Urinary bladder (tissue), 4 donors: ENCODE measurements around the gene U2SURP. TPM values are rescaled to one million over a fixed set of nuclear protein-coding genes. Genes with fewer than 3 reads are reported as not detected.
"Not testable (repeated sequence)": the region's sequence is repeated elsewhere in the genome, so short reads cannot be mapped to it uniquely, and the experiment has no call there.

ENCODE experiments used
- DNase-seq: peaks from one replicate; pipeline ENCODE4 v3.0.0-alpha.2; 2015; ENCODE audit errors: extremely low spot score
- H3K27ac ChIP-seq: one replicate; pipeline ENCODE4 v1.5.1; 2013; ENCODE audit warnings: low read depth, mild to moderate bottlenecking, moderate library complexity
- H3K36me3 ChIP-seq: one replicate; pipeline ENCODE4 v1.6.1; 2013; ENCODE audit warnings: mild to moderate bottlenecking, moderate library complexity; ENCODE audit not compliant: insufficient read depth
- H3K4me1 ChIP-seq: one replicate; pipeline ENCODE4 v1.6.1; 2013; ENCODE audit warnings: mild to moderate bottlenecking, moderate library complexity; ENCODE audit not compliant: insufficient read depth
- H3K4me3 ChIP-seq: one replicate; pipeline ENCODE4 v1.5.1; 2013; ENCODE audit warnings: low read depth, low read length
- WGBS: extraction: QIAGEN DNeasy Blood & Tissue Kit; methylation state at CpG from one replicate; pipeline ENCODE4 v1.1.7; 2013; 5-methylcytosine and 5-hydroxymethylcytosine counted together
- polyA plus RNA-seq: library from polyadenylated mRNA; stranded (reverse); fragments of 200-250 nt; gene quantifications from one replicate; pipeline ENCODE4 v1.2.3, GENCODE V29; 2013
- total RNA-seq: library from RNA; depleted of rRNA; stranded (reverse); fragments of >200 nt; gene quantifications from one replicate; pipeline ENCODE4 v1.2.3, GENCODE V29; 2014
- donor health status: healthy with polysubstance abuse.
- donor health status: healthy.

The U2SURP gene
- total and polyA plus RNA-seq, 2 donors: 29.7 to 204 TPM

DNA sequence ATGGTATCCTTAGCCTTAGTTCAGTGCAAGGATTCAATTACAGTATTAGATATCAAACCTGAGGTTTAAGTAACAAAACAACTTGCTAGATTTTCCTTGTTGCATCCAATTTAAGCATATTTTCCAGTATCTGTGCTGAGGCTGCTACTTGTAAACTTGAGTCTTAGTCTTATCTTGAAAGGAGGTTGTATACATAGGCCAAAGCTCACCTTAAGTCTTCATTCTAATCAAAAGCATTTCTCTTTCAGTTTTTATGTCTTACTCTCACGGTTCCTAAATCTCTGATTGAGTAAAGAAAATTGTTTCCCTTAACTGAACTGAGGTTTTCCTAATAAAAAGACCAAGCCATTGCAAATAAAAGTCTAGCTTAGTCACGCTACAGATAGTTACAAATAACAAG is 52.6 kb downstream of the U2SURP start:
- H3K4me3 ChIP-seq: no peak overlapping the region
- no peak overlapping the region for H3K27ac ChIP-seq
- DNase-seq: no peak
- no peaks in the 10 kb centered on the region for H3K4me1 ChIP-seq
- H3K36me3 ChIP-seq: peaks cover 6% of the 10 kb centered on the region
- WGBS: 58% methylated on average over 2 of the region's 2 CpGs

DNA sequence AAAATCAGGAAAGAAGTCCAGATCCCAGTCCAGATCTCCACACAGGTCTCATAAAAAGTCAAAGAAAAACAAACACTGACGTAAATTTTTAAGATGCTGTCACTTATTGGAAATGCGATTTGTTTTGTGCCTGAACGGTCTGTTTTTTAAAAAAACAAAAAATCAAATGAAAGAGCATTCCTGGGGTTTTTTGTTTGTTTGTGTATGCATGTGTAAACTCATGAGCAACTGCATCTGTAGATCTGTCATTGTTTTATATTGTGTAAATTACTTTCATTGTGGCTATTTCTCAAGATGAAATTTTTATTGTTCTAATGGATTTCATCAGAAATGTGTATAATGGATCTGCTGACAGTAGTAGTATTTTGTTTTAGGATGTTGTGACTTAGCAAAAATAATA is 55.0 kb downstream of the U2SURP start:
- no peaks in the 10 kb centered on the region for H3K36me3 ChIP-seq
- no peak overlapping the region for H3K27ac ChIP-seq
- no peak for DNase-seq
- WGBS: 80% methylated on average over 3 of the region's 3 CpGs
- no peak overlapping the region for H3K4me3 ChIP-seq
- H3K4me1 ChIP-seq: no peaks in the 10 kb centered on the region

DNA sequence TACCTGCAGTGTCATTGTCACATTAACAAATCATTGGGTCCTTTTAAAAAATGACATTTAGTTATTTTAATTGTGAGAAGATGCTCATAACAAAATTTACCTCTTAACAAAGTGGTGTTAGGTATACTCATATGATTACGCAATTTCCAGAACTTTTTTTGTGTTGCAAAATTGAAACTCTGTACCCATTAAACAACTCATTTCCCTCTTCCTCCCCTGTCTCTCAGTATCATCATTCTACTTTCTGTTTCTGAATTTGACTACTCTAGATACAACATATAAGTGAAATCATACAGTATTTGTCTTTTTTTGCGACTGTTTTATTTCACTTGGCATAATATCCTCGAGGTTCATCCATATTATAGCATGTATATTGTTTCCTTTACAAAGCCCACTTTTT is 59.5 kb downstream of the U2SURP start:
- no peak for DNase-seq
- no peaks in the 10 kb centered on the region for H3K4me1 ChIP-seq
- H3K27ac ChIP-seq: no peak overlapping the region
- H3K4me3 ChIP-seq: no peak overlapping the region
- H3K36me3 ChIP-seq: no peaks in the 10 kb centered on the region
- WGBS: 82% methylated on average over 3 of the region's 3 CpGs

DNA sequence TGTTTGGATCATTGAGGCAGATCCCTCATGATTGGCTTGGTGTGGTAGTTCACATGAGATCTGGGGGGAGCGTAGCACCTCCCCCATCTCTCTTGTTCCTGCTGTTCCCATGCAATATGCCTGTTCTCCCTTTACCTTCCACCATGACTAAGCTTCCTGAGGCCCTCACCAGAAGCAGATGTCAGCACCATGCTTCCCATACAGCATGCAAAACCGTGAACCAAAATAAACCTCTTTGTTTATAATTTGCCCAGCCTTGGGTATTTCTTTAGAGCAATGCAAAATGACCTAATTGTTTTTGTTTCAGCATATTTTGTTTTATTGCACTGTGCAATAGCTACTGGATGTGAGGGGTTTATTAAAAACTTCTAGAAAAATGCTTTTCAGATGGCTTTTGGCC is 61.6 kb downstream of the U2SURP start:
- no peaks in the 10 kb centered on the region for H3K4me1 ChIP-seq

DNA sequence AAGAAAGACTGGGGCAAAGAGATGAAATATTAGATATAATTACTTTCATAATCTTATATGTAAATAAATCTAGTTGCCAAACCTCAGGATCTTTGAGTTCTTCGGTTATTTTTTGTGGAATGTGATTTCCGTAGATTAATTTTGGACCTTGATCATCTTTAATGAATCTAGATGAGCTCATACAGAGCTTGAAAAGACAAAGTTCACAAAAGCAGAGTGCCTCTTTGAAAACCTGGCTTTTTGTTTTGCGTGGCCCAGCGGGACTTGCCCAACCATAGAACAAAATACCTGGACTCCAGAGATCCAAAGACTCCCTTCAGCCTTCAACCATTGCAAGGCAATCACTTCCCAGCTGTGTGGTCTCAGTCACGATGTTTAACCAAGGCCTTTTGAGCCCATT is 63.4 kb downstream of the U2SURP start:
- no peak for DNase-seq
- Histone ChIP-seq H3K36me3 (no peaks in the 10 kb centered on the region), H3K4me1 (no peaks in the 10 kb centered on the region), H3K27ac (no peak overlapping the region), H3K4me3 (no peak overlapping the region)
- WGBS: 93% methylated on average over 5 of the region's 5 CpGs

More for the DNA sequence above, 61.6 kb downstream of the U2SURP start:
- no peak for DNase-seq
- Histone ChIP-seq H3K27ac (no peak overlapping the region), H3K36me3 (no peaks in the 10 kb centered on the region), H3K4me3 (no peak overlapping the region)
- 71% methylated on average over 2 of the region's 2 CpGs for WGBS

DNA sequence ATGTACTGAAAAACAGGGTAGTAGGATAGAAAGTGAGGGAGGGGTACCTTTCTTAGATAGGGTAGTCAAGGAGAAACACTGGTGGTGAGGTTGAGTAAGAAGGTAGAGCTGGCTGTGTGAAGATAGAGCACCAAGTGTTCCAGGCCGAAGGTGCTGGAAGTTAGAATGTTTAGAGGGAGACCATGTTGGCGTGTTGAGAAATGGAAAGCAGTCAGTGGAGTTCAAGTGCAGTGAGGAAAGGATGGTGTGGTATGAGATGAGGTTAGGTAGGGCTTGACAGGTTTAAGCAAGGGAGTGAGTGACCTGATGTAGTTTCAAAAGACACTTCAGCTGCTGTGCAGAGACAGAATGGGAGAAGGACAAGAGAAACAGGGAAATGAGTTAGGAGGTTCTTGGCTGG is 64.0 kb downstream of the U2SURP start:
- no peak overlapping the region for H3K4me3 ChIP-seq
- WGBS: 96% methylated on average over 2 of the region's 2 CpGs
- DNase-seq: no peak
- no peak overlapping the region for H3K27ac ChIP-seq
- H3K4me1 ChIP-seq: no peaks in the 10 kb centered on the region
- H3K36me3 ChIP-seq: no peaks in the 10 kb centered on the region

DNA sequence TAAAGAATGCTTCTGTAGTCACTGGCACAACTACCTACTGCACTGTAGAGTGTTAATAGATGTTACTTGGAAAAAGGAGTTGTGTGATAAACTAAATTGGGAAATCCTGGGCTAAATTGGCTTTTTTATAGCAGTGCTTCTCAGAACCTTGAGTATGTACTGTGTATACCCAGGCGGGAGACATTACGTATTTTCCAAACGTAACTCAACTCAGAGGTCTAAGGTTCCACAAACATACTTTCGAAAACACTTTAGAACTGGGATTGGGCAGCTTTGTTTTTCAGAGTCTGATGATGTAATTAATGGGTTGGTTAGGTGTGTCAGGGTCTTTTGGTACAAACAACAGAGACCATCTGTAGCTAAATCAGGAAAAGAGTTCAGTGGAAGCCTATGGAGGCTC is 64.7 kb downstream of the U2SURP start:
- no peaks in the 10 kb centered on the region for H3K36me3 ChIP-seq
- no peak overlapping the region for H3K4me3 ChIP-seq
- no peak overlapping the region for H3K27ac ChIP-seq
- no peak for DNase-seq
- no peaks in the 10 kb centered on the region for H3K4me1 ChIP-seq
- WGBS: 58% methylated on average over 4 of the region's 4 CpGs

DNA sequence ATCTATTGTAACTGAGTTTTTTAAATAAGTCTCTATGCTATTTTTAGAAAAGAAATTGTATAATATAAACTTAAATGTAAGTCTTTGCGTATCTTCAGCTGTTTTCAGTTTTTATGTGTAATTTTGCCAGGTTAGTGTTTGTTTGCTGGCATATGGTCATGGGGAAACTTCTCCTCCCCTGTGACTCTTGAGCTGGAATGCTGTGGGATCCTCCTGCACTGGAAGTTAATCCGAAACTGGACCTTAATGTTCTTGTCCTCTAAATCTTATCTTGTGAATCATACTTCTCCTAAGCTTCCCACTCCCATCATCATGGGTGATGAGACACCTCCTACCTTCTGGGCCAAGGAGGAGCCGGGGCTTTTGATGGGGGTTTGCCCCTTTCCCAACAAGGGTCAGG is 65.8 kb downstream of the U2SURP start:
- H3K4me3 ChIP-seq: no peak overlapping the region
- no peak for DNase-seq
- H3K4me1 ChIP-seq: no peaks in the 10 kb centered on the region
- H3K27ac ChIP-seq: no peak overlapping the region
- WGBS: 42% methylated on average over 3 of the region's 3 CpGs
- no peaks in the 10 kb centered on the region for H3K36me3 ChIP-seq

DNA sequence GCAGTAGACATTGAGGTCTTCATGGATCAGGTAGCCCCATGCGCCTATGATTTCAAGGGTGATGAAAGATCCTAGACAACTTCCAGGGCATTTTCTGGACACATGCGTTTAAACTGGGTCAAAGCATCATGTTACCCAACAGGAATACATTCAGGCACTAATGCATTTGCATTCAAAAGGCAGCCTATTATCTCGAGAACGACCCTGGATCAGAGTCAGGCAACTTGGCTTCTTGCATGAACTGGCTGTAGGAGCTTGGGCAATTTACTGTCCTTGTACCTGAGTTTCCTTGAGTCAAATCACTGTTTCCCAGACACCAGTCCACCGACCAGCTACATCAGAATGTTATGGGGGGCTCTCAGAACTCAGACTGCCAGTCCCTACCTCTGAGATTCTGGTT is 66.7 kb downstream of the U2SURP start:
- 88% methylated on average over 5 of the region's 5 CpGs for WGBS
- no peak for DNase-seq
- H3K27ac ChIP-seq: no peak overlapping the region
- H3K4me3 ChIP-seq: no peak overlapping the region
- no peaks in the 10 kb centered on the region for H3K4me1 ChIP-seq
- no peaks in the 10 kb centered on the region for H3K36me3 ChIP-seq

DNA sequence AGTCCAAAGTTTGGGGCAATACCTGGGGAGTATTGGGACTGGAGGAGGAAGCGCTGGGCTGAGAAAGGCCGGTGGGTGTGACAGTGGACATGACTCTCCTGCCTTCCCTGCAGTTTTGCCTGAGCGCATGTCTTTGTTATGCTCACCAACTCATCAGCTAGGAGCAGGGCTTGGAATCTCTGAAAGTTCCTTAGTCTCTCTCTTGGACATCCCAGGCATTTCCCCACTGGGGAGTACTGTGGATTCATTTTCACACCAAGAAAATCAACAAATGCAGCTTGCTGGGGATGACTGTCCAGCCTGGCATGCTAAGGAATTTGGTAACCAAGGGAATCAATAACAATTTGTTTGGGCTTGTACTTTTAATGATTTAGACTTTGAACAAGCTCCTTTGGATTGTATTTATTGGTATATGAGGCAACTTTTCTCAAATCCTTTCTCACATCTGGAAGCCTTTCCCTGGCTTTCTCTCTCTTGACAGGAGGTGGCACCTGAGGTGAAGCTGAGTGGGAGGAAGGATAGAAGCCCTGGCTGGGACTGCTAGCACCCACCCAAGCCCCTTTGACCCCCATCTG is 69.7 kb downstream of the U2SURP start:
- 85% methylated on average over 3 of the region's 3 CpGs for WGBS
- Histone ChIP-seq H3K36me3 (no peaks in the 10 kb centered on the region), H3K27ac (no peak overlapping the region), H3K4me3 (no peak overlapping the region), H3K4me1 (no peaks in the 10 kb centered on the region)
- DNase-seq: no peak

DNA sequence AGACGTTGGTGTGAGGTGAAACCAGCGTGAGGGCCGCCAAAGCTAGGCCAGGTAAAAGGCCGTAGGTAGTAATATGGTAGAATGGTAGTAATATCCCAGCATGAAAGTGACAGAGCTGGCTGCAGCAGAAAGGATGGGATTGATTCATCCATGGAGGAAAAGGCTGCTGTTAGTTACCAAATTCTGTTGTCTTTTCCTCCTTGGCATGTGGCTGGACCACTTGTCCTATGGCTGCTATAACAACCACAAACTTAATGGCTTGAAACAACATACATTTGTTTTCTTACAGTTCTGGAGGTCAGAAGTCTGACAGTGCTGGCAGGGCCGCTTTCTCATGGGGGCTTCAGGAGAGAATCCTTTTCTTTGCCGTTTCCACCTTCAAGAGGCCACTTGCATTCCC is 70.4 kb downstream of the U2SURP start:
- DNase-seq: no peak
- WGBS: 97% methylated on average over 6 of the region's 6 CpGs
- Histone ChIP-seq H3K36me3 (no peaks in the 10 kb centered on the region), H3K4me1 (no peaks in the 10 kb centered on the region), H3K27ac (no peak overlapping the region), H3K4me3 (no peak overlapping the region)

DNA sequence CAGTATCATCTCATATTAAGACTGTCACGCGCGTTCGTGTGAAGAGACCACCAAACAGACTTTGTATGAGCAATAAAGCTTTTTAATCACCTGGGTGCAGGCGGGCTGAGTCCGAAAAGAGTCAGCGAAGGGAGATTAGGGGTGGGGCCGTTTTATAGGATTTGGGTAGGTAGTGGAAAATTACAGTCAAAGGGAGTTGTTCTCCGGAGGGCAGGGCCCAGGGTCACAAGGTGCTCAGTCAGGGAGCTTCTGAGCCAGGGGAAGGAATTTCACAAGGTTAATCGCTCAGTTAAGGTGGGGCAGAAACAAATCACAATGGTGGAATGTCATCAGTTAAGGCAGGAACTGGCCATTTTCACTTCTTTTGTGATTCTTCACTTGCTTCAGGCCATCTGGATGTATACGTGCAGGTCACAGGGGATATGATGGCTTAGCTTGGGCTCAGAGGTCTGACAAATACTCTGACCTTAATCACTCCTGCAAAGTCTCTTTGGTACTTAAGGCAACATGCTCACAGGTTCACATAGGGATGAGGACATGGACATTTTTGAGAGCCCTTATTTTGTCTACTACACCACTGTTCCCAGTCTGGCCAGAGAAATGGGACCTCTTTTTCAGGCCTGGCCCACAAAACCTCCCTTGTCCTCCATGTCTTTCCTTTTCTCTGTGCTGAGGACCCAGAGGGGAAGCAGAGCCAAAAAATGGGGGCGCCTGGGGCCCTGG is 71.1 kb downstream of the U2SURP start:
- WGBS: 91% methylated on average over 12 of the region's 12 CpGs
- DNase-seq, H3K36me3 ChIP-seq, H3K4me3 ChIP-seq, H3K4me1 ChIP-seq, H3K27ac ChIP-seq: not testable (repeated sequence)

DNA sequence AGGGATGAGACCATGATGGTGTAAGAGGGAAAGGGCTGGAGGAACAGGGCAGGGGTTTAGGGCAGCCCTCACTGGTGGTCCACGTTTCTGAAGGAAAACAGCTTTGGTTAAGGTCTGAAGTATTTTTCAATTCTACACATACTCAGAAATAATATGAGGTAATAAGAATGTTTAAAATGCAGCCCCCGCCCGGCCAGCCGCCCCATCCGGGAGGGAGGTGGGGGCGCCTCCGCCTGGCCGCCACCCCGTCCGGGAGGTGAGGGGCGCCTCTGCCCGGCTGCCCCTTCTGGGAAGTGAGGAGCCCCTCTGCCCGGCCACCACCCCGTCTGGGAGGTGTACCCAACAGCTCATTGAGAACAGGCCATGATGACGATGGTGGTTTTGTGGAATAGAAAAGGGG is 72.2 kb downstream of the U2SURP start:
- H3K27ac ChIP-seq, DNase-seq, H3K36me3 ChIP-seq, H3K4me3 ChIP-seq, H3K4me1 ChIP-seq: not testable (repeated sequence)
- 95% methylated on average over 14 of the region's 15 CpGs for WGBS

DNA sequence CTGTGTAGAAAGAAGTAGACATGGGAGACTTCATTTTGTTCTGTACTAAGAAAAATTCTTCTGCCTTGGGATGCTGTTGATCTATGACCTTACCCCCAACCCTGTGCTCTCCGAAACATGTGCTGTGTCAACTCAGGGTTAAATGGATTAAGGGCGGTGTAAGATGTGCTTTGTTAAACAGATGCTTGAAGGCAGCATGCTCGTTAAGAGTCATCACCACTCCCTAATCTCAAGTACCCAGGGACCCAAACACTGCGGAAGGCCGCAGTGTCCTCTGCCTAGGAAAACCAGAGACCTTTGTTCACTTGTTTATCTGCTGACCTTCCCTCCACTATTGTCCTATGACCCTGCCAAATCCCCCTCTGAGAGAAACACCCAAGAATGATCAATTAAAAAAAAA is 72.6 kb downstream of the U2SURP start:
- not testable (repeated sequence) for H3K4me1 ChIP-seq, H3K4me3 ChIP-seq, H3K36me3 ChIP-seq, DNase-seq, H3K27ac ChIP-seq
- whole genome bisulfite sequencing: 92% methylated on average over 5 of the region's 5 CpGs
